GM19099 (cell line): ENCODE data around the gene EVPL.
A peak's percentile ranks its signal among the peaks of the same experiment; 100 is the strongest.

Experiments used
- POLR2A ChIP-seq: IDR thresholded peaks from 3 replicates; pipeline ENCODE4 v1.6.1; 2011; ENCODE audit warnings: low read depth; ENCODE audit not compliant: insufficient read length; ENCODE audit errors: extremely low read depth

Gene EVPL

DNA sequence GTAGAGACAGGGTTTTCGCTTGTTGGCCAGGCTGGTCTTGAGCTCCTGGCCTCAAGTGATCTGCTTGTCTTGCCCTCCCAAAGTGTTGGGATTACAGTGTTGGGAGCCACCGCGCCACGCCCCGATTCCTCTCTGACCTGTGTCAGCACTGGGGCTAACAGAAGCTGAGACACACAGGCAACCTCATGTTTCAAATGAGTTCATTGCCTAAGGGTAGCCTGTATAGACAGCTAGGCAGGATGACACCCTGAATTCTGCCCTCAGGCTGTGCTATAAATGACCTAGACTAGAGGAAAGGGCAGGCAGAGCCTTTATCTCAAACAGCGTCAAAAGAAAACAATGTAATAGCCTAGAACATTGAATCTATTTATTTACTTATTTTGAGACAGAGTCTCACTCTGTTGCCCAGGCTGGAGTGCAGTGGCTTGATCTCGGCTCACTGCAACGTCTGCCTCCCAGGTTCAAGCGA is 28.7 kb downstream of the EVPL start:
- TF ChIP-seq POLR2A, result no peak

DNA sequence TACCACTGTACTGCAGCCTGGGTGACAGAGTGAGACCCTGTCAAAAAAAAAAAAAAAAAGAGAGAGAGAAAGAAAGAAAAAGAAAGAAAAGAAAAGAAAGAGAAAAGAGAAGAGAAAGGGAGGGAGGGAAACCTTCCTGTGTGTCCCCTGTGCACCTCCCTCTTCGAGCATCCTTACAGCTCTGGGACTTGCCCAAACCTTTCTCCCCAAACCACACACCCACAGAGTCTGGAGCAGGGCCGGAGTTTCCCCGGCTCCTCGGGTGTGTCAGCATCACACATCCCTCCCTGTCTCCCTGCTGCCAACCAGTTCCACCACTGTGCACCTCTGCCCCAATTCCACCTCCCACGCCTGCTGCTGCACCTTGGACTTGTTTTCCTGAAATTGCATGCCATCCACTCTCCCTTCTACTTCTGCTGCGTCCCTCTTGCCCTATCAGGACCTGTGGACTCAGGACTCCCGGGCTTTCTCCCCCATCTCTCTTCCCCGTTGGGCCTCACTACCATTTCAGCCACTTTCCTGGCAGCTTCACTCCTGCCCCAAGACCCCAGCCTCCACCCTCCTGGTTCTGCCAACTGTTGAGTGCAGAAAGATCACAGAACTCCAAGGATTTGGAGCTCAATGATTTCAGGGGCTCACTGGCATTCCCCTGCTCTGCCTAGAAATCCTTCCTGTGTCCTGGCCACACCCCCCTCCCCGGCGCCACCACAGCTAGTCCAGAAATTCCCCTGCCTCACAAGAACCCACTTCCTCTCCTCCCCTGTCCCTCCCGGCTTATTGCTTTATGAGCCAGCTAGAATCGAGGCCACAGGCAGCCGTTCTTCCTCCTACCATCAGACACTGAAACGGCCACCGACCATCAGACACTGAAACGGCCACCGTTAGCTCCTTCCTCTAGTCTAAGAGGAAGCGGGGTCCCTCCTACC is 30.2 kb downstream of the EVPL start:
- peak; percentile 15 for TF ChIP-seq POLR2A

DNA sequence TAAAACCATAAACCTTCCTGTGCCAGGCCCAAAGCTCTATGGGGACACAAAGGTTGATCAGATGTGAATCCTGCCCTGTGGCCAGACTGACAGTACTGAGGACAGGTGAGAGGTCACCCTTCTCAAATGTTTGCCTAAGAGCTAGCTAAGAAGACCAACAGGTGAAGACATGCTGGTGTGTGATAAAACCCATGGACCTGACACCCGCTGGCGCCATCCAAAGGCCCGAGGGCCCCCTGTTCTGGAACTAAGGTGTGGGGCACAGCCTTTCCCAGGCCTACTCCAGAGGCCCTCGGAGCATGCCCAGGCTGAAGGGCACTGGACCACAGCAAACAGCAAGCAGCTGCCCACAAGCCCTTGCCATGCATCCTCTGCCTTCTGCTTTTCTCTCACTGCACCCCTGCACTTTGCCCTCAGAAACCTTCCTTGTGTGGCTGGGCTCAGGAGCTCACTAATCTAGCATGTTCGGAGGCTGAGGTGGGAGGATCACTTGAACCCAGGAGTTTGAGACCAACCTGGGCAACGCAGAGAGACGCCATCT is 31.7 kb downstream of the EVPL start:
- TF ChIP-seq POLR2A, result no peak

DNA sequence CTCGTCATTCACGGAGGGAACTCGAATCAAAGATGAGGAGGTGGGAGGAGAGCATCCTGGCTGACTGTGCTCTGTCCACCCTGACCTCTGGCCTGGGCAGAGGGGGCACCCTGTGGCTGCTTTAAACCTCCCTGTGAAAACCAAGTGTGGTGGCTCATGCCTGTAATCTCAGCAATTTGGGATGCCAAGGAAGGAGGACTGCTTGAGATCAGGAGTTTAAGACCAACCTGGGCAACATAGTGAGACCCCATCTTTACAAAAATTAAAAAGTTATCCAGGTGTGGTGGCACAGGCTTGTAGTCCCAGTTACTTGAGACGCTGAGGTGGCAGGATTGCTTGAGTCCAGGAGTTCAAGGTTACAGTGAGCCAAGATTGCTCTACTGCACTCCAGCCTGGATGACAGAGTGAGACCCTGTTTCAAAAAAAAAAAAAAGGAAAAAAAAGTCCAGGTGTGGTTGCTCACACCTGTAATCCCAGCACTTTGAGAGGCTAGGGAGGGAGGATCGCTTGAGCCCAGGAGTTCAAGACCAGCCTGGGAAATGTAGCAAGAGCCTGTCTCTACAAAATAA is 32.2 kb downstream of the EVPL start:
- no peak for TF ChIP-seq POLR2A

DNA sequence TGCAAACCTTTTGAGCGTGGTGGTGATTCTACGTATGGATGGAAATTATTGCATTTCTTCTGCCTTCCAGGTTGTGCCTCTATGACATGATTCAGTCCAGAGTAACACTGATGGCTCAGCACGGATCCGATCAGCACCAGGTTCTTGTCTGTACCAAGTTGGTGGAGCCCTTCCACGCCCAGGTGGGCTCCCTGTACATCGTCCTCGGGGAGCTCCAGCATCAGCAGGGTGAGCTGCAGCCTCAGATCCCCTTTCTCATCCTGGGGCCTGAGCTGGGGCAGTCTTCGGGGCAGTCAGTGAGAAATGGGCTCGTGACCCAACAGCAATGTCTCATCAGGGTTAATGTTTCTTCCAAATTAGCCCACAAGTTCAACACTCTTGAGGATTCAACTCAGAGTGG is 35.7 kb downstream of the EVPL start:
- TF ChIP-seq POLR2A, result no peak

DNA sequence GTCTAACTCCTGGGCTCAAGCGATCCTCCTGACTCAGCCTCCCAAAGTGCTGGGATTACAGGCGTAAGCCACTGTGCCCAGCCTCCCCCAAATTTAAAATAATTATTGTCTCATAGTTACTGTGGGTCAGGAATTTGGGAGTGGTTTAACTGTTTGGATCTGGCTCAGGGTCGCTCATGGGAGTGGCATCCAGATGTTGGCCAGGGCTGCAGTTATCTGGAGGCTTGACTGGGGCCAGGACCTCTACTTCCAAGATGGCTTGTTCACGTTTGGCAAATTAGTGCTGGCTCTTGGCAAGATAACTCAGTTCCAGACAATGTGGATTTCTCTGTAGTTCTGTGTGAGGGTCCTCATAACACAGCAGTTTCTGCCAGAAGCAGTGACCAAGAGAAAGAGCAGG is 40.1 kb downstream of the EVPL start:
- no peak for TF ChIP-seq POLR2A

DNA sequence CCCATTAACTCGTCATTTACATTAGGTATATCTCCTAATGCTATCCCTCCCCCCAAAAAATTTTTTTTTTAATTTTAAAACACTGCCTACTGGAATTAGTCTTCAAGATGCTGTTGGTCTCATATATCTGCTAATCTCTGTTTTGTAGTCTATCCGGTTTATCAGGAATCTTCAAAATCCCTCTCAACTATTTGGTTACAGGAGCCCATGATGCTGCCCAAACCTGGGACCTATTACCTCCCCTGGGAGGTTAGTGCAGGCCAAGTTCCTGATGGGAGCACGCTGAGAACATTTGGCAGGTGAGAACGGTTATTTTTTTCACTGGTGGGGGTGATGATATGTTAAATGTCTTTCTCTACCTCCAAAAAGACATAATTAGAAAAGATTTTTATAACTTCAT is 41.1 kb downstream of the EVPL start:
- no peak for TF ChIP-seq POLR2A

DNA sequence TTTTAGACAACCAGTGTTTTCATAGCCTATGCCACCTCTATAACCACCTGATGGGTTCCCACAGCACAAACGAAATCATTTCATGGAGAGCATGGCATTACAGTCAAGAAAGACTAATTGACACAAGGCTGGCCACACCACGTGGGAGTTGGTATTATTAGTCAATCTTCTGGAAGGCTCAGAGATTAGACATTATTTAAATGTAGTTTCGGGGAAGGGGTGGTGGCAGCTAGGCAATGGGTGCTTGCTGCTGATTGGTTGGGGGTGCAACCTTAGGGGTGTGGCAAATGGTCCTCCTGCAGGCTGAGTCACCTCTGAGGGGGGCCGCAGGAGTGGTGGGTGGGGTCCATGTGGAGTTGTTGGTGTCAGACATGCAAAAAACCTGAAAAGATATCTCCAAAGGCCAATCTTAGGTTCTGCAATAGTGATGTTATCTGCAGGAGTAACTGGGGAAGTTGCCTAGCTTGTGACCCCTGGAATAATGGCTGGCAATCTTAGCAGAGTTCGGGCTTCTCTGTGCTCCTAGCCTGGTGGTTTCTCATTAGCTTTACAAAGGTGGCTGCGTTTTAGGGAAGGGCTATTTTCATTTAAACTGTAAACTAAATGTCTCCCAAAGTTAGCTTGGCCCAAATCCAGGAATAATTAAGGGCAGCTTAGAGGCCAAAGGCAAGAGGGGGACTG is 43.5 kb downstream of the EVPL start:
- TF ChIP-seq POLR2A, result no peak

DNA sequence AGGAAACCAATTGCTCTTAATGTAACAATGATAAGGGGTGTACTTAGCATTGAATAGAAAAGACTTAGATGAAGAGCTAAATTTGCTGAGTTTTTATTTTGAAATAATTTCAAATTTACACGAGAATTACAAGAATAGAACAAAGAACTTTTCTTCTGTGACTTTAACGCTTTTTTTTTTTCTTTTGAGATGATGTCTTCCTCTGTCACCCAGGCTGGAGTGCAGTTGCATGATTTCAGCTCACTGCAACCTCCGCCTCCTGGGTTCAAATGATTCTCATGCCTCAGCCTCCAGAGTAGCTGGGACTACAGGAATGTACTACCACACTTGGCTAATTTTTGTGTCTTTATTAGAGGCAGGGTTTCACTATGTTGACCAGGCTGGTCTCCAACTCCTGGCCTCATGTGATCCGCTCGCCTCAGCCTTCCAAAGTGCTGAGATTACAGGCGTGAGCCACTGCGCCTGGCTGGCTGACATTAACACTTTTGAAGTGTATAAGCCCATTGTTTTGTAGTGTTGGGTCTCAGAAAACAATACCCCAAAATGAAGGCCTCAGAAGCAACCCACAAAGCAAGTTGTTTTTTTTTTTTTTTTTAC is 46.0 kb downstream of the EVPL start:
- TF ChIP-seq POLR2A, result no peak

DNA sequence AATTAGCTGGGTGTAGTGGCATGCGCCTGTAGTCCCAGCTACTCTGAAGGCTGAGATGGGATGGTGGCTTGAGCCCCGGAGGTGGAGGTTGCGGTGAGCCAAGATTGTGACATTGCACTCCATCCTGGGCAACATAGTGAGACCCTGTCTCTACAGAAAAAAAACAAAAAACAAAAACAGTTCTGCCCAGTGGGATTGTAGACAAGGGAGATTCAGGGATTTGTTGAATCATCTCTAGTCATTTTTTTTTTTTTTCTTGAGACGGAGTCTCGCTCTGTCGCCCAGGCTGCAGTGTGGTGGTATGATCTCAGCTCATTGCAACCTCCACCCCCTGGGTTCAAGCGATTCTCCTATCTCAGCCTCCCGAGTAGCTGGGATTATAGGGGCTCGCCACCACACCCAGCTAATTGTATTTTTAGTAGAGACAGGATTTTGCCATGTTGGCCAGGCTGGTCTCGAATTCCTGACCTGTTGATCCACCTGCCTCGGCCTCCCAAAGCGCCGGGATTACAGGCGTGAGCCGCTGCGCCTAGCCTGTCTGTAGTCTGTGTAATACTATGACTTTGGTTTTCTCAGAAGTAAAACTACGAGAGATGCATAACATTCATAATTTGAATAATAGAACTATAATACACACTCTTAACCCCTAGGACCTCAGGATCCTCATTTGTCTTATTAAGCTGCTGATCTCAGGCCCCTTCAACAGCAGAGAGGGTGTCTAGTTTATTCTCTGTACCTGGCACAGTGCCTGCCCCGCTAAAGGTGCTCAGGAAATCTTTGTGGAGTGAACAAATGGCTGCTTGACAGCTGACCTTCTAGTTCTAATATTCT is 46.7 kb downstream of the EVPL start:
- TF ChIP-seq POLR2A, result no peak

DNA sequence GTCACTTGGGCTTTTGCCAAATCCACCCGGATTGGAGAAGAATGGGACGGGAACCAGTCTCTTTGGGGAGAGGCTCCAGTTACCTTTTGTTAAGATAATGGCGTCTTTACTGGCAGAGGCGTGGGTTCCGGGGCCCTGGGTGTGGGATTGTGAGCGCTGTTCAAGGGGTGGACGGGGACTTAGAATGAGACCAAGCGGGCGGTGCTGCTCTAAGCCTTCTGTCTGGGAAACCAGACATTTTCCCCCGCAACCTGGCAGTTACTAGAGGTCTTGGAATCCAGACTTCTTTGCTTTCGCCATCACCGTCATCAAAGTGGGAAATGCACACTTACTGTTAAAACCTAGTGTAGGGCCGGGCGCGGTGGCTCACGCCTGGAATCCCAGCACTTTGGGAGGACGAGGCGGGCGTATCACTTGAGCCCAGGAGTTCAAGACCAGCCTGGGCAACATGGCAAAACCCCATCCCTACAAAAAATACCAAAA is 47.4 kb downstream of the EVPL start:
- TF ChIP-seq POLR2A, result no peak

DNA sequence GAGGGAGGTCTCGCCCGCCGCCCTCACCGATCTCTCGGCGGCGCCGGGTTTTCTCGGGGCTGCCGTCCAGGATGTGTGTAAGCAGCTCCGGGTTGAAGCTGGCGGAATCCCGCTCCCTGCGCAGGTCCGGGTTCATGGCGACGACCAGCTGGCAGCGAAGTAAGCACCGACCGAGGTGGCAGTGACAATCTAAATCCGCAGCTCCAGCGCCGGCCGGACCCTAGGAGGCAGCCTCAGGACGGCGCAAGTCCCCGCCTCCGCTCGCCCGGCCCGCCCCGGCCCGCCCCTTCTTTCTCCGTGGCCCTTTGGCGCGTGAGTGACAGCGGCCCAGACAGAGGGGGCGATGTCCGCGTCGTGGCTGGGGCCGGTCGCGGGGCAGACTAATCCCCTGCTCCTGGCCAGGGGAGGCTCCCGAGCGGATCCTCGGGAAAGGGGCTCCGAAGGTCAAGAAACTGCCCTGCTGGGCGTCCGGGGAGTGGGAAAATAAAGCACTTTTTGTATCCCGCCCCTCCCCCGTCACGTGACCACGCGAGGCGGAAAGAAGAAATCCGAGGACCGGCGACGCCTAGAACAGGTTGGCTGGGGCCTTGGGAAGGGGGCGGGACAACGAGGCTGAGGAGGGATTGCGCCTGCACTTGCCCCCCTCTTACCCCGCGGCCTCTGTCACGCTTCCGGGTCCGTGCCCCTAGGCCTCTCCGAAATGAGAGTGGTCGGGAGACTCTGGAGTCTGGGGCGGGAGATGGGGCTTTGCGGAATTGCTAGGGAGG is 48.0 kb downstream of the EVPL start, which contains the start of the genes ACOX1 and TEN1:
TSS of gene ACOX1 (minus strand) at position 229 of the 767 bp plus-strand sequence. CDS start at position 136, 93 bp downstream.
TSS of gene TEN1 (plus strand) at position 303 of the 767 bp plus-strand sequence. CDS start 6,953 bp downstream, outside the sequence.
- peak; percentile 97 for TF ChIP-seq POLR2A

DNA sequence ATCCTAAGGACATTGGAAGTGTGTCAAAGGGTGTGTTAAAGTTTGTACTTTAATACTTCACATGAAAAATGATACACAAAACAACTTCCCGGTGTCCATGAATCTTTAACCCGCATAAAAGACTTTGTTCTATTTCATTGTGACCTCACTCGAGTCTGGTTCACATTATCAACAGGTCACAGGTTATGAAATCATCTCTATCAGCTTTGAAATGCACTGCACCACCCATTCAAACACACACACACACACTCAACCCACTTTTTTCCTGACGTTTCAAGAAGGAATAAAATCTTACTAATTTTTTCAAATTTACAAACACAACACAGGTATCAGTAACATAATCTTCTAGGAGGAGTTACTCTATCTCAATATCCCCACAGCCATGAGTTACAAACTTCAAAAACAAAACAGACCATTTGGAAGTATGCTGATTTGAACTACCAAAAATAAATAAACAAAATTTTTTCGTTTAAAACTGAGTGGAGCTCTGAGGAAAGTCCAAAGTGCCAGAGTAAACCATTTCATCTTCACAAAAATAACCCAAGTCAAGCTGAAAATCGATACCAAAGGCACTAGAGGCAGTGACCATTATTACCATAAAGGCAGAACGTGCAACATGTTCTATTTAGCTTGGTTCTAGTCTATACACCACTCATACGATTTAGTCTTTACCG is 50.8 kb downstream of the EVPL start:
- TF ChIP-seq POLR2A, result no peak

DNA sequence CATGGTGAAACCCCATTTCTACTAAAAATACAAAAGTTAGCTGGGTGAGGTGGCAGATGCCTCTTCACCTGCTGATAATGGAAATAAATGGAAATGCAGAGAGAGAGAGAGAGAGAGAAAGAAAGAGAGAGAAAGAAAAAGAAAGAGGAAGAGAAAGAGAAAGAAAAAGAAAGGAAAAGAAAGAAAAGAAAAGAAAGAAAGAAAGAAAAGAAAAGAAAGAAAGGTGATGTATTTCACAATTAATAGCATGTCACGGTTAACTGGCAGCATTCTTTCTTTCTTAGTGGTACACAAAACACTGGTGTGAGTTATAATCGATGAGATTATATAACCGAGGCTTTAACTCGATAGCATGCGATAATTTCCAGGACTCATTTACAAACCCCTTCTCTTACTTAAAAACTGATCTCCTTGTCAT is 51.3 kb downstream of the EVPL start:
- TF ChIP-seq POLR2A, result no peak
